Measurements from ENCODE around the gene SRGAP1. TPM values are rescaled to one million over a fixed set of nuclear protein-coding genes. Genes with fewer than 3 reads are reported as not detected.

Gene SRGAP1
- total and polyA plus RNA-seq, 2 of the 4 experiments (the other 2 are of a cell fraction) = 10.0 to 10.2 TPM

DNA sequence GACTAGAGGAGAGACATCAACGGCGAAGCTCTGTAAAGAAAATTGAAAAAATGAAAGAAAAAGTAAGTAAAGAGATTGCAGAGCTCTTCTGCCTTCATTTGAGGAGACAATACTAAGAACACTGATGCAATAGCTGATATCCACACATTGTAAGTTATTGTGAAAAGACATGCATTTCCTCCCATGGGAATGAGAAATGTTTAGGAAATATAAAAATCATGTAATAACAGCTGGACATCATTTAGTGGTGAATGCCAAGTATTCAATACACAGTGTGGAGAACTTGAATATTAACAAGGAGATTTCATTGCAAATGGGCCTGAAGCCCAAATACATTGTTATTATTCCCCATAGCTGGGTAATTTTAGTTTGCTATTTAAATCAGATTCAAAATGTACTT is 198.4 kb downstream of the SRGAP1 start:
- H3K27ac ChIP-seq (ENCODE audit: insufficient read depth, low read length) = peak overlapping the region; percentile 84; the same call in 1 of the 2 replicates
- H3K4me2 ChIP-seq (ENCODE audit: low read depth, low read length) = peak overlapping the region; percentile 70

More for the DNA sequence above, 198.4 kb downstream of the SRGAP1 start:
- Histone ChIP-seq H3K9me3 (ENCODE audit: control insufficient read depth, insufficient read depth, low read length) (no peaks in the 10 kb centered on the region), H2AK9ac (replicated peaks; ENCODE audit: low read depth, low read length, poor library complexity) (no peak overlapping the region), H2BK120ac (ENCODE audit: low read depth, low read length) (0 out of 2 replicates have a peak overlapping the region, but pooled peaks have one; percentile 43), H3K18ac (ENCODE audit: low read depth, low read length) (peak overlapping the region; percentile 94), H3K9me1 (ENCODE audit: insufficient read depth, low read length) (peaks cover 10% of the 10 kb centered on the region), H3K4me3 (ENCODE audit: insufficient read depth, low read depth, low read length) (no peak overlapping the region), H3K36me3 (ENCODE audit: control insufficient read depth, insufficient read depth, low read length) (peaks cover 9% of the 10 kb centered on the region), H2BK15ac (ENCODE audit: low read depth, low read length) (no peak overlapping the region), H3K27me3 (ENCODE audit: control insufficient read depth, insufficient read depth, low read length) (no peaks in the 10 kb centered on the region), H4K8ac (ENCODE audit: low read depth in 2 of 2, low read length in 2 of 2) (peak overlapping the region in 1 of 2 experiments; percentile 52; a peak in 2 of 4 replicates), H2BK5ac (ENCODE audit: low read depth, low read length, poor library complexity, severe bottlenecking) (peak overlapping the region; percentile 52), H3K9ac (ENCODE audit: low read depth, low read length) (no peak overlapping the region), H3K79me1 (ENCODE audit: low read depth in 1 of 2, low read length in 2 of 2) (peaks cover 17 to 53% of the 10 kb centered on the region in 2 experiments), H4K20me1 (ENCODE audit: insufficient read depth, low read length) (no peaks in the 10 kb centered on the region), H3K14ac (replicated peaks; ENCODE audit: low read depth, low read length) (peak overlapping the region; percentile 77; the same call in 1 of the 2 replicates), H3K4me1 (ENCODE audit: control insufficient read depth, insufficient read depth, low read length) (peaks cover 6% of the 10 kb centered on the region), H2BK20ac (ENCODE audit: low read depth, low read length) (no peak overlapping the region), H3K56ac (ENCODE audit: extremely low read depth, insufficient read depth, low read length) (no peak overlapping the region), H2AFZ (replicated peaks; ENCODE audit: low read length, poor library complexity) (no peak overlapping the region), H3K4ac (ENCODE audit: low read depth, low read length) (peak overlapping the region; percentile 79; the same call in 1 of the 2 replicates), H2AK5ac (ENCODE audit: low read depth, low read length) (no peak overlapping the region), H4K91ac (ENCODE audit: insufficient read depth, low read depth, low read length) (0 out of 2 replicates have a peak overlapping the region, but pooled peaks have one; percentile 23), H4K5ac (ENCODE audit: low read depth, low read length) (peak overlapping the region; percentile 94), H3K23ac (ENCODE audit: low read depth, low read length) (peak overlapping the region; percentile 45; the same call in 1 of the 2 replicates)
- ChIA-PET CTCF (no interaction called here), POLR2A (ENCODE audit: unreplicated experiment) (no interaction called here)
- ATAC-seq (ENCODE audit: low read depth) (no peak; the same call in none of the 2 replicates), DNase-seq (peak; percentile 68)
- no CpG with 5 or more reads among the region's 2 CpGs for WGBS, 2 experiments (ENCODE audit: extremely low coverage in 2 of 2, insufficient read length in 1 of 2)
- no TSS peak for BruUV-seq (replicated peaks)
- dilution Hi-C loops (cut with HindIII; ENCODE audit: low sequenced_read_pairs, unreplicated experiment) (no loop called here), in situ Hi-C loops (cut with MboI; ENCODE audit: low sequenced_read_pairs) (no loop called here), intact Hi-C loops (cut with micrococcal nuclease) (loop anchor here (2.0 kb wide), 1 partner anchor 24 kb away; no protein-coding TSS in a partner anchor)
- TF ChIP-seq BHLHE40 (IDR thresholded peaks at IDR 0.05; ENCODE audit: low read depth, low read length) = no peak
- TF ChIP-seq CEBPB (IDR thresholded peaks at IDR 0.05; ENCODE audit: low read depth, low read length) = peak; percentile 23; the same call in 1 of the 2 replicates
